ENCODE results near the gene GRIK3.

GRIK3 gene

GRCh38 chr1:36794460-36794859, 239.9 kb downstream of the GRIK3 start:
- no peak overlapping the region for H3K4me3 ChIP-seq (ENCODE audit: low read length)
- TF ChIP-seq ZNF274 (IDR thresholded peaks at IDR 0.05; ENCODE audit: low read depth, low read length): no peak

DNA sequence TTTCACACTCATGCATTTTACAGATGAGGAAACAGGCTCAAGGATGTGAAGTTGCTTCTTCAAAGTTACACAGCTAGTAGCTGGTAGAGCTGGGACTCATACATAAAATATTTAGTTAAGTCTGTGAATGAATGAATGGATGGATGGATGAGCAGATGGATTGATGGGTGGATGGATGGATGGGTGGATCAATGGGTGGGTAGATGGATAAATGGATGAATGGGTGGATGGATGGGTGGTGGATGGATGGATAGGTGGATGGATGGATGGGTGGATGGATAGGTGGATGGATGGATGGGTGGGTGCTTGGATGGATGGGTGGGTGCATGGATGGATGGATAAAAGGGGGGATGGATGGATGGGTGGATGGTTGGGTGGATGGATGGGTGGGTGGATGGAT, 240.9 kb downstream of the GRIK3 start:
- no peak for TF ChIP-seq ZNF274 (IDR thresholded peaks at IDR 0.05; ENCODE audit: low read depth, low read length)
- no peak overlapping the region for H3K4me3 ChIP-seq (ENCODE audit: low read length)

GRCh38 chr1:36792292-36792691, 242.0 kb downstream of the GRIK3 start:
- TF ChIP-seq ZNF274 (IDR thresholded peaks at IDR 0.05; ENCODE audit: low read depth, low read length): no peak
- no peak overlapping the region for H3K4me3 ChIP-seq (ENCODE audit: low read length)

DNA sequence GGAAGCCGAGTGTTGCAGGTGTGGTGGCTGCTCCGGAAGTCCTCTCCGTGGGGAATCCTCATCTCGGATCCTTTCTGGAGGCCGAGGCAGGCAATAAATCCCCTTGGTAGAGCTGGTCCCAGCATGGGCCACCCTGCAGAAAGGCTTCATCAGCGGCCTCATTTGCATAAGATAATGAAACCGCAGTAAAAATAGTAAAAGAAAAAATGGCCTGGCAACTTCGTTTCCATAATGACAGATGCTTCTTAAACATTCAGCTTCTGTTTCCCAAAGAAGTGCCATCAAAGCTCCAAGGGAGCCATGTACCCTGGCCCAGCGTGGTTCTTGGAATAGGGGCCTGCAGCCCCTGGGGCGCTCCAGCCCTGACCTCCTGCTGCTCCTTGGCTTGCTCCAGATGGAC, 244.1 kb downstream of the GRIK3 start:
- no peak overlapping the region for H3K4me3 ChIP-seq (ENCODE audit: low read length)
- TF ChIP-seq ZNF274 (IDR thresholded peaks at IDR 0.05; ENCODE audit: low read depth, low read length): no peak

DNA sequence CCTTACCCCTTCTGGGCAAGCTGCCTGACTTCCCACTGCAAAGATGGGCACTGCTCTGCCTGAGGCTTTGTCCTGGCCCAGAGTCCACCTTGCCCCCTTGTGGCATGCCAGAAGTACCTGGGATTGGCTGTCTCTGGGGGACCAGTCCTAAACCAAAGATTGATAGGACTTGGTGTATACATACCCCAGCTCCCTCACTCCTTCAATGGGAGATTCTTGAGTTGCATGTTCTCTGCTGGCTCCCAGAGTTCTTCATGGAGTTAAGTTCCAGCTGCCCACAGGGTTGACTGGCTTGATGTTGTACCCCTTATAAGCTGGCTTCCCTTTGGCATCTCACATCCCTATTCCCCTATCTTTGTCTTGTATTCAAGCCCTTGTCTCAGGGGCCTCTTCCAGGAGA, 244.8 kb downstream of the GRIK3 start:
- H3K4me3 ChIP-seq (ENCODE audit: low read length): no peak overlapping the region
- no peak for TF ChIP-seq ZNF274 (IDR thresholded peaks at IDR 0.05; ENCODE audit: low read depth, low read length)

DNA sequence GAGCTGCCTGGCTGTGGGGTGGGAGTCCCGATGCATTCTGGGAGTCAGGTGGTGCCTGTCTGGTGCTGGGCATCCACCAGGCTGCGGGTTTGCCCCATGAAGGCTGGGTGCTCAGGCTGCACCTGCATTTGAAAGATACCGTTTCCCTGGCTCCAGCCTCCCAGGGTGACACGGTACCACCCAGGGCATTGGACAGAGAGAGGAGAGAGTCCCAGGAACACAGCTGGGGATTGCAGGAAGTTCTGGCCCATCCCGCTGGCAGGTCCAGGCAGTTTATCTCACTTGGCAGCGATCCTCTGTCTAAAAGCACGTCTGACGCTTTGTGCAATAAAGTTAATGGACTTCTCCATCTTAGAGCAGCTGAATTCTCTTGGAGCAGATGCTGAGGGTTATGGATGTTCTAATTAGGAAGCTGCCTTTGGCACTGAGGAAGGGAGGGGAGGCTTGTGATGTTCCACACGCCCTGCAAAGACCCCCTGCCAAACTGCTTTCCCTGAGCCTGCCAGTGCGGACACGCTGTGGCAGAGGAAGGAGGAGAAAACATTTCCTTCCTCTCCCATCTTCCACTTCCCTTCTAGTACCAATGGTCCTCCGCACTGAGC, 246.9 kb downstream of the GRIK3 start:
- H3K4me3 ChIP-seq (ENCODE audit: low read length): no peak overlapping the region
- no peak for TF ChIP-seq ZNF274 (IDR thresholded peaks at IDR 0.05; ENCODE audit: low read depth, low read length)

DNA sequence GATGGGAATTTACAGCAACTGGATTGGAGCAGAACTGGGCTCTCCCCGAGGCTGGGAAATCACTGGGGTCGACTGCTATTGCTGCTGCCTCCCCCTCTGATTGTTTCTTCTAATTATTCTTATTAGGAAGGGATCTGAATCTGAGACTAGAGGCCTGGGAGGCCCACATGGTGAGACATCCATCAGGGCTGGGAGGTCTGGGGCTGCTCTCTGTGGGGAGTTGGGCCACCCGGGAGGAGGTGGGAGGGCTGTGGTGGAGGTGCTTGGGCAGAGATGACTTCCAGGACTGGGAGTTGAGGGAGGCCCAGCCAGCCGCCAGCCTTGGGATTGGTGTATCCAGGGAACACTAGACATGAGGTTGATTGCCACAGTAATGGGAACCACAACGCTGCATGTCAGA, 247.9 kb downstream of the GRIK3 start:
- TF ChIP-seq ZNF274 (IDR thresholded peaks at IDR 0.05; ENCODE audit: low read depth, low read length): no peak
- H3K4me3 ChIP-seq (ENCODE audit: low read length): no peak overlapping the region

- no peak overlapping the region for H3K4me3 ChIP-seq (ENCODE audit: low read length)
- TF ChIP-seq ZNF274 (IDR thresholded peaks at IDR 0.05; ENCODE audit: low read depth, low read length): no peak
Measured at GRCh38 chr1:36784147-36784859, 250.0 kb downstream of the GRIK3 start.

DNA sequence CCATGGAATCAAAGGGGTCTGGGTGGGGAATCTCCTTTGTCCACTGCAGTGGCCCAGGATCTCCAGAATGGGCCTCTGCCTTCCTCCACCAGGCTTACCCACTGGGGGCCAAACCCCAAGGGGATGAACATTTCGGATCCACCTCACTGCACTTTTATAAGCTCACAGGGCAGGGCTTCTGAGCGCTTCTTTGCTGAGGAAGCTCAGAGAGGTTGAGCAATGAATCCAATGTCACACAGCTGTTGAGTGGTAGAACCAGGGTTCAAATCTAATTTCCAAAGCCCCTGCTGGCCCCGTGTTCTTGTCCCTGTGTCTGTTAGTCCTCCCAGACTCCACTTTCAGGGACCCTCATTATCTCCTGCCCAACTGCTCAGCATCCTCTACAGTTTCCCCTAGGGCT, 250.8 kb downstream of the GRIK3 start:
- no peak overlapping the region for H3K4me3 ChIP-seq (ENCODE audit: low read length)
- TF ChIP-seq ZNF274 (IDR thresholded peaks at IDR 0.05; ENCODE audit: low read depth, low read length): no peak

- H3K4me3 ChIP-seq (ENCODE audit: low read length): no peak overlapping the region
- no peak for TF ChIP-seq ZNF274 (IDR thresholded peaks at IDR 0.05; ENCODE audit: low read depth, low read length)
Measured at GRCh38 chr1:36782785-36783184, 251.5 kb downstream of the GRIK3 start.

- TF ChIP-seq ZNF274 (IDR thresholded peaks at IDR 0.05; ENCODE audit: low read depth, low read length): no peak
Measured at GRCh38 chr1:36782085-36782484, 252.2 kb downstream of the GRIK3 start.

GRCh38 chr1:36781098-36781497, 253.2 kb downstream of the GRIK3 start:
- no peak overlapping the region for H3K4me3 ChIP-seq (ENCODE audit: low read length)
- no peak for TF ChIP-seq ZNF274 (IDR thresholded peaks at IDR 0.05; ENCODE audit: low read depth, low read length)

More at GRCh38 chr1:36782085-36782484, 252.2 kb downstream of the GRIK3 start:
- H3K4me3 ChIP-seq (ENCODE audit: low read length): no peak overlapping the region

DNA sequence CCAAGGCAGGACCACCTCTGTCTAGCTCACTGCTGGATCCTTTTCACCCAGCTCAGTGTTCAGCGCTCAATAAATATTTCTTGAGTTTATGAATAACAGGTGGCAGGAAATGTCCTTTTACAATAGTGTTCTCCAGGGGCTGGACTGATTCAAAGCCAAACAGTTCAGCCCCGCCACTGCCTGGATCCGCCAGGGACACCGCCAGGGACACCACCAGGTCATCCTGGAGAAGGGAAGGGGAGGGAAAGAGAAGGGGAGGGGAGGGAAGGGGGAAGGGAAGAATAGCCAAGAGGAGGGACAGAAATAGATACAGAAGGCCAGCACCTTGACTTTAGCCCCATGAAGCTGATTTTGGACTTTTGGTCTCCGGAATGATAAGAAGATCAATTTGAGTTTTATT, 255.6 kb downstream of the GRIK3 start:
- H3K4me3 ChIP-seq (ENCODE audit: low read length): no peak overlapping the region
- TF ChIP-seq ZNF274 (IDR thresholded peaks at IDR 0.05; ENCODE audit: low read depth, low read length): no peak

DNA sequence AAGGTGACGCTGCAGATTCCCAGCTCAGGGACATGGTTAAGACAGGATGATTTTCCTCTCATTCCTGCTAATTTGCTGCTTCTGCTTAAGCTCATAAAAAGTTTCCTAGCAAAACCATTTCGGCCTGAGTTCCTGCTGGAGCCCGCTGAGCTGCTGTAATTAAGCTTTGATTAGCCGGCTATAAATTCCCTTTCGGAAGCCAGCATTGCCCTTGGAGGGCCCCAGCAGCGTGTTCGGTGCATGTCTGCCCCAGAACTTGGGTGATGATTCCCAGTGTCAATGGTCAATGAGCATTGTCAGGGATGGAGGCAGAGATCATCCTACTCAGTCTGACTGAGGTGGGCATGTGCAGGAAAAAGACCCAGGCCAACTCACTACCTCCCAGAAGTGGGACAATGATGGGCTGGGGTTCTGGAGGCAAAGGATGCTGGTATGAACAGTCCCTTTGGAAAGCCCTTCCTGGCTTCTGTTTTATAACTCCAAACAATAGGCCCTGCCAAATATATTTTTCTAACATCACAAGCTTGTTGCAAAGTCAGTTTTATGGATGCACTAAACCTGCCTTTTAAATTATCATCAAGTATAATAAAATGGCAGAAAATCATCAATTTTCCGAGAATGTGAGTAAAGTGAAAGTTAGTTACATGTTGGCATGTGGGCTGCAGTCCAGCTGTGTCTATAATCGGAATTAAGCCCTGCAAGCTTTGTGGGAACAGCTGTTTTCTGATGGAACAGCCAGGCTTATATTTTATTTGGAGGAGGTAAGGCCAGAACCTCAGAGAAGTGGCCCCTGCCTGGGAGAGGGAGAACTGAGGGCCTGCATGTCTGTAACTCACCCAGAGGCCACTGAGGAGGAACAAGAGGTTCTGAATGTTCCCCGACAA, 257.1 kb downstream of the GRIK3 start:
- H3K4me3 ChIP-seq (ENCODE audit: low read length): no peak overlapping the region
- no peak for TF ChIP-seq ZNF274 (IDR thresholded peaks at IDR 0.05; ENCODE audit: low read depth, low read length)

DNA sequence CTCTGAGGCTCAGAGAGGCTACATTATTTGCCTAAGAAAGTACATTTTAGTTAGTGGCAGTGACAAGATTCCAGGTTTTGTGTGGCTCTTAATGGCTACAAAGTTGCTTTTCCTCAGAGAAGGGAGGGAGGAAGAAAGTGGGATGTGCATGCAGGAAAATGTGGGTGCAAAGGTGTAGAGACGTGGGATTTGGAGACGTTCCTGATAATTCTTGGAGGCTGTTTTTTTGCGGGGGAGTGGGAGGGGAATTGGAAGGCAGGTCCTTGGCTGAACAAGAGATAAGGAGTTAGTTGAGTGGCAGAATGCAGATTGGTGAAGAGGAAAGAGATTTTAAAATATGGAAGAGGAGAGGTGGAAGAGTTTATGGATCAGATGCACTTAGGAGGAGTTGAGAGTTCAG, 258.1 kb downstream of the GRIK3 start:
- no peak for TF ChIP-seq ZNF274 (IDR thresholded peaks at IDR 0.05; ENCODE audit: low read depth, low read length)
- H3K4me3 ChIP-seq (ENCODE audit: low read length): no peak overlapping the region

Data from GM08714 (cell line).